HepG2 (cell line): ENCODE results near the gene SIRT1. TPM values are rescaled to one million over a fixed set of nuclear protein-coding genes. Genes with fewer than 3 reads are reported as not detected.

Experiments
- ATF5 ChIP-seq: sonication (generic); formaldehyde crosslinking; IDR thresholded peaks from 2 replicates; pipeline ENCODE4 v1.4.0; 2020; ENCODE audit warnings: mild to moderate bottlenecking, low read depth, missing genetic modification reagents
- DZIP1 ChIP-seq: sonication (generic); formaldehyde crosslinking; IDR thresholded peaks from 2 replicates; pipeline ENCODE4 v1.5.0; 2020; ENCODE audit warnings: mild to moderate bottlenecking, missing genetic modification reagents
- E2F2 ChIP-seq: sonication (generic); formaldehyde crosslinking; IDR thresholded peaks from 2 replicates; pipeline ENCODE4 v1.4.0; 2020; ENCODE audit warnings: missing genetic modification reagents, borderline replicate concordance
- ELF1 ChIP-seq: sonication (generic); formaldehyde crosslinking; IDR thresholded peaks from 2 replicates; pipeline ENCODE4 v1.4.0; 2020; ENCODE audit warnings: missing genetic modification reagents
- JDP2 ChIP-seq: sonication (generic); formaldehyde crosslinking; IDR thresholded peaks from 2 replicates; pipeline ENCODE4 v1.8.1; 2022; ENCODE audit warnings: missing genetic modification reagents, borderline replicate concordance
- JUNB ChIP-seq: sonication (generic); formaldehyde crosslinking; IDR thresholded peaks from 2 replicates; pipeline ENCODE4 v1.8.0; 2022; ENCODE audit warnings: missing genetic modification reagents, mild to moderate bottlenecking, borderline replicate concordance
- MIER2 ChIP-seq: IDR thresholded peaks from 2 replicates; pipeline ENCODE4 v1.6.1; 2016; ENCODE audit warnings: missing biosample characterization, missing genetic modification reagents
- SRSF9 ChIP-seq: fragments of 200-400 bp; formaldehyde crosslinking; IDR thresholded peaks from 2 replicates; pipeline ENCODE4 v1.6.1; 2018; ENCODE audit warnings: borderline replicate concordance, mild to moderate bottlenecking, low read depth, low read length; ENCODE audit not compliant: insufficient read depth, poor library complexity, severe bottlenecking
- THRA ChIP-seq: sonication (generic); formaldehyde crosslinking; IDR thresholded peaks from 2 replicates; pipeline ENCODE4 v1.4.0; 2020; ENCODE audit warnings: missing genetic modification reagents, borderline replicate concordance
- TOPORS ChIP-seq: sonication (generic); formaldehyde crosslinking; IDR thresholded peaks from 2 replicates; pipeline ENCODE4 v1.8.0; 2023; ENCODE audit warnings: mild to moderate bottlenecking, missing genetic modification reagents
- ZFYVE20 ChIP-seq: sonication (generic); formaldehyde crosslinking; IDR thresholded peaks from 2 replicates; pipeline ENCODE4 v1.8.0; 2023; ENCODE audit warnings: low read depth, mild to moderate bottlenecking, moderate library complexity, missing genetic modification reagents, borderline replicate concordance
- ZNF232 ChIP-seq: sonication (generic); formaldehyde crosslinking; IDR thresholded peaks from 2 replicates; pipeline ENCODE4 v1.4.0; 2020; ENCODE audit warnings: missing genetic modification reagents, borderline replicate concordance
- ZNF280D ChIP-seq: sonication (generic); formaldehyde crosslinking; IDR thresholded peaks from 2 replicates; pipeline ENCODE4 v1.5.1; 2020; ENCODE audit warnings: mild to moderate bottlenecking, missing genetic modification reagents
- ZNF577 ChIP-seq: sonication (generic); formaldehyde crosslinking; IDR thresholded peaks from 2 replicates; pipeline ENCODE4 v1.4.0; 2020; ENCODE audit warnings: mild to moderate bottlenecking, low read depth, missing genetic modification reagents, borderline replicate concordance
- ZNF839 ChIP-seq: sonication (generic); formaldehyde crosslinking; IDR thresholded peaks from 2 replicates; pipeline ENCODE4 v1.4.0; 2020; ENCODE audit warnings: missing genetic modification reagents, mild to moderate bottlenecking, borderline replicate concordance
- ZNF879 ChIP-seq: sonication (generic); formaldehyde crosslinking; IDR thresholded peaks from 2 replicates; pipeline ENCODE4 v1.8.1; 2023; ENCODE audit warnings: missing genetic modification reagents
- polyA plus RNA-seq, 8 experiments: library from polyadenylated mRNA; depleted of rRNA in 3 of 8; stranded (reverse) in 7 of 8; unstranded in 1 of 8; fragments of >200 nt; fragmentation: Illumina TruSeq in 4 of 8; extraction: Trizol in 4 of 8; gene quantifications; 2 replicates each; pipeline versions ENCODE4 v1.2.1 to v1.2.3, GENCODE V29; 2011 to 2016; ENCODE audit warnings: low read depth in 4 of 8, missing spikeins in 1 of 8, mixed read lengths in 1 of 8; ENCODE audit not compliant: insufficient read depth in 1 of 8
- total RNA-seq, 5 experiments: library from RNA; depleted of rRNA; stranded (reverse); fragments of >200 nt; fragmentation: Illumina TruSeq; extraction: Trizol; gene quantifications; 2 replicates each; pipeline ENCODE4 v1.2.3, GENCODE V29; 2016; ENCODE audit warnings: low read depth in 1 of 5

SIRT1 gene
- total and polyA plus RNA-seq, 2 of the 13 experiments (the other 11 are each of a cell fraction or from before 2014, with no cell fraction given), result 9.4 to 10.2 TPM

- peak; percentile 80 for TF ChIP-seq THRA
- peak; percentile 38; the same call in 1 of the 2 replicates for TF ChIP-seq JDP2 (CRISPR knock-in tag)
- no peak for TF ChIP-seq ZNF839 (CRISPR knock-in tag)
- 0 out of 2 replicates have a peak, but pooled peaks have one; percentile 21 for TF ChIP-seq ZFYVE20
- no peak for TF ChIP-seq ATF5
- TF ChIP-seq MIER2, result 0 out of 2 replicates have a peak, but pooled peaks have one; percentile 12
- TF ChIP-seq ELF1 (CRISPR knock-in tag), result peak; percentile 61; the same call in 1 of the 2 replicates
- TF ChIP-seq JUNB, result no peak
- TF ChIP-seq TOPORS (CRISPR knock-in tag), result peak; percentile 74
- no peak for TF ChIP-seq E2F2 (CRISPR knock-in tag)
- peak; percentile 24; the same call in 1 of the 2 replicates for TF ChIP-seq ZNF879 (CRISPR knock-in tag)
- TF ChIP-seq SRSF9, result no peak
- TF ChIP-seq DZIP1, result no peak; the same call in 1 of the 2 replicates
- TF ChIP-seq ZNF232 (CRISPR knock-in tag), result peak; percentile 59; the same call in 1 of the 2 replicates
- TF ChIP-seq ZNF280D, result 0 out of 2 replicates have a peak, but pooled peaks have one; percentile 31
- TF ChIP-seq ZNF577, result no peak
Observed at GRCh38 chr10:67884313-67884841, at the start of gene SIRT1 (continued).
